Stimulated activated CD8-positive, alpha-beta memory T cell treated with anti-CD3 and anti-CD28 coated beads, Interleukin-7, amount 100 ng/mL, for 1 hour (primary cell): Measurements from ENCODE around the gene SH3RF3.

Experiments used
- DNase-seq, 2 donors: peaks; one replicate each; pipeline ENCODE4 v3.0.0-alpha.2; 2020; ENCODE audit warnings: low read depth in 2 of 2

SH3RF3 gene

DNA sequence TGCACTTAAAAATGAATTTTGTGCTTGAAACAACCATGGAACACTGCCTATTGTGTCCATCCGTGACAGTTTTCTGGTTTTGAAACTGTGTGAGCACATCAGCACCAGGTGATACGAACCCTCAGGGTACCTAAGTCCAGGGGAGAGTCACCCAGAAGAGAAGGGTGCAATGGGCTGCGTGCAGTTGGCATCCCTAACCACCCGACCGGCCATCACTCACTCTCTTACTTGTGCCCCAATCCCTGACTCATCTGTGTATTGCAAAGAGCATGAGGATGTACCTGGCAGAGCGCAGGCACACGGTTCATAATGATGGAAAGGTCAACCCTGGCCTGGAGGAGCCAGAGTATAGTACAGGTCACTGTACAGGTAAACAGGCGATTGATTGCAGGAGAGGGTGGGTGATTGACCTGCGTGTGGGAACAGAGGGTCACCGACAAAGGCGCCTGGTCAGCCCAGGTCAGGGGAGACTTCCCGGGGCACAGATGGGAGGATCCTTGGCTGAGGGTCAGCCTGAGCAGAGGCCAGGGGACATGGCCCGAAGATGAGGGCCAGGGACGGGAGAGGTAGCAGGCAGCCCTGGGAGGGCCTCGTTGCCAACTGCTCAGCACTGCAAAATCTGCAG is 324.5 kb downstream of the SH3RF3 start:
- no peak for DNase-seq

- DNase-seq: no peak
Observed at GRCh38 chr2:109454304-109454703, 325.3 kb downstream of the SH3RF3 start.

DNA sequence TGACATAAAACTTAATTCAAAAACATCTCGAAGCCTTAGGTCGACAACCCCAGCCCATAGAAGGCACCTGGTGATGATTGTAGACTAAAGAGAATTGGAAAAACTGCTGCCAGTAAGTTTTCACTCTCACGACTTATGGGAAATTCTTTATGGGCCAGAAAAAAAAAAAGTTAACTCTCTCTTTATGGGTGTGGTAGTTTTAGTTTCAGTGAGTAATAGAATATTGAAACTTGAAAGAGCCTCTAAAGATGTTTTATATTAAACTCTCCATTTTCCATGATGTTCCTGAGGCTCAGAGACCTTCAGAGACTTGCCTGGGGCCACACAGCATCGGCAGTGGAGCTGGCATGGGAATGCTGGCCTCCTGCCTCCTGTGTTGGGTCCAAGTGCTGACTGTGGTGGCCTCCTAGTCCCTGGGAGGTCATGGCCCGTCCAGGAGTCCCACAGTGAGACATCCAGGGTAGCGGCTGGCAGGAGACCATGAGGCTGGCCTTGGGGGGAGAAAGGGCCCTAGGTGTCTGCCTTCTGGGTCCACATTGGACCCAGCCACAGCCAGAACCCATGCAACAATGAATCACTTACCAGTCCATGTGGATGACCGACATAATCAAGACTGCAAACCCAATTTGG is 325.9 kb downstream of the SH3RF3 start:
- DNase-seq: no peak

DNA sequence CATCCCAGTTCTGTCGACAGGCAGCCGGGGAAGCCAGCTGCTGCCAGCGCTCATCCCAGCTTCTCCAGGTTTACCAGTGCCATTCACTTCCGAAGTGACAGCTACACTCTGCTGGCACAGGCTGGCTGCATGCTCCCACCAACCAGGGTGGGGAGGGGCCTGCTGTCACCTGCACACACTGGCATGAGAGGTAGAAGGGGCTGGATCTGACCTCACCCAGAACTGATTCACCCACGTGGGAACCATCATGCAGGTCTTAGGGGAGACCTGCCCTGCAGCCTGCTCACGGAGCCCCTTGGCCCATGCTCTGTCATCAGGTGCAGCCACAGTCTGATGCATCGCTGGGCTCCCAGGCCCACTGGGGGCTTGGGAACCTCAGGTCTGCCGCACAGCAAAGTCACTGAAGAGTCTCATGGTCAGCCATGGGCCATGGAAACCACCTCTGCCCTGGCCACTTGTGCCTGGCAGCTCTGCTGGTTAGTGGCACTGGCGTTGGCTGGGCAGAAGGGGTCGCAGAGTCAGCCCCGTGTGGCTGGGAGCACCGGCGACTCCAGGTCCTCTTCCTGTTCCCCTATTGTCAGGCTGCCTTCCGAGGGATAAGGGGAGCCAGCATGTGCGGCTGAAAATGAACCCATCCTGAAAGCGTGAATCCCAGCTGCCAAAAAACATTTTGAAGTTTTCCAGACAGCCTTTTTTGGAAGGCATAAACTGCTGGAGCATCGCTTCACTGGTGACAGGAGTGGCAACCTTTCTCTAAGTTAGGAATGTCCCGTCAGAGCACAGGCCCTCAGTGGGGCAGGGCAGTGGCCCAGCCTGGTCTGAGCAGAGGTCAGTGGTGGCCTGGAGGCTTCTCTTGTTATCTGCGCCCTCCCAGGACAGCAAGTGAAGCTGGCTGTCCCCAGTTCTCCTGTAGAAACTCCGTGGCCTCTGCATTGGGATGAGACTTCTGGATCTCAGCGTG is 327.0 kb downstream of the SH3RF3 start:
- DNase-seq: no peak

DNA sequence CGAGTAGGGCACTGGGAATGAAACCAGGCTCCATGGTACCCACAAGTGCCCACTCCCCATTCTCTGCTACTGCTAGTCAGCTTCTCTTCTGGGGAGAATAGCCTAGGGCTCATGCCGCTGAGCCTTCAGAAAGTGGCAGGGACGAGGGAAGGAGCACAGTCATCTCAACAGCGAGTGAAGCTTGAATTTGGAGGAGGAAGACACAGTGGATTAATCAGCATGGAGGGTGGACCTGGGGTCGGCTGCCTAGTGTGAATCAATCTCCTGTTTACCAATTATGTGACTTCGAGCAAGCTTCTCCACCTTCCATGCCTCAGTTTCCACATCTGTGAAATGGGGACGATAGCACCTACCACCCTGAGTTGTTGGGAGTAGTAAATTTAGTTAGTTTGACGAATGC is 327.8 kb downstream of the SH3RF3 start:
- no peak for DNase-seq

- DNase-seq: no peak
Observed at GRCh38 chr2:109457366-109457765, 328.4 kb downstream of the SH3RF3 start.

- DNase-seq: no peak
Observed at GRCh38 chr2:109457794-109458193, 328.8 kb downstream of the SH3RF3 start.

- DNase-seq: no peak
Observed at GRCh38 chr2:109458512-109458911, 329.5 kb downstream of the SH3RF3 start.

DNA sequence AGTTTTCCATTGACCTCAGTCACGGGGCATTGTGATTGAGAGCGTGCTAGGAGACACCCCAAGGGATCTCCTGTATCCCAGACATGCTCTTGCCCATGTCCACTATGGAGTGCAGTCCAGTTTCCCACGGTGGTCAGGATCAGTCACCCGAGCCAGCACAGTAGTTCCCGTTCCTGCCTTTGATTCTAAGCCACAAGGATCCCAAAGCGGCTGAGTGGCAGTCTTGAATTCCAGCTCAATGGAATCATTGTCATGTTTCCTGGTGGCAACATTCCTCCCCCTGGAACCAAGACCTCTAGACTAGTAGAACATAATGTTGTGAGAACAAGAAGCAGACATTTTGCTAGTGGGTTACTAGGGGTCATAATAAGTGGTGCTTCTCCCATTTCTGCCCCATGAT is 330.5 kb downstream of the SH3RF3 start:
- DNase-seq: no peak

DNA sequence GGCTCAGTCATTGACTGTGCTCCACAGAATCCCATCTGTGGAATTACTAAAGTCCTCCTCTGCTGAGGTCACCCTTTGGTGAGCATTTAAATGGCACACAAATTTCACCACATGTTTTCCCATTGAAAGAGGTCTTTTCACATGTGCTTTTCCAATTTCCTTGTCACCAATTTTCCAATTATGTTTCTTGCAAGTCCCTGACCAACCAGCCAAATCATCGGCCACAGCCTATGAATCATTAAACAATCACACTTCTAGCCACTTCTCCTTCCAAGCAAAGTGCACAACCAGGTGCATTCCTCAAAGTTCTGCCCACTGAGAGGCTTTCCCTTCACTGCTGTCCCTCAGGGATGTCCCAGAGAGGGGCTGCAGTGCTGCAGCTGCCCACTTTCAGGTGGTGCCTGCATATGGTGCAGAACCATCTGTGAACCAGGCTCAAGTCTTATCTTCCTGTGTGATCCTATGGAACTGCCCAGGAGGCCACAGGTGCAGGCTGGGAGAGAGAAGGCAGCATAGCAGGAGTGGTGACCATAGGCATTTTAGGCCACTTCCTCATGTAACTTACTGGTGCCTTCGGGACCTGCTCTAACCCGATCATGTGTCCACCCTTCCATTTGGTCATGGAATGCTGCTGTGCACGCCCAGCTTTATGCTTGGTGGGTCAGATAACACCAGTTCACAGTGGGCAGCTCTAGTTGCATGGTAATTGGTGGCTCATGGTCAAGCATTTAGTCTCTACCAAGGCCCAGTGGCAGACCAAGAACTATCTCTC is 331.7 kb downstream of the SH3RF3 start:
- no peak for DNase-seq

DNA sequence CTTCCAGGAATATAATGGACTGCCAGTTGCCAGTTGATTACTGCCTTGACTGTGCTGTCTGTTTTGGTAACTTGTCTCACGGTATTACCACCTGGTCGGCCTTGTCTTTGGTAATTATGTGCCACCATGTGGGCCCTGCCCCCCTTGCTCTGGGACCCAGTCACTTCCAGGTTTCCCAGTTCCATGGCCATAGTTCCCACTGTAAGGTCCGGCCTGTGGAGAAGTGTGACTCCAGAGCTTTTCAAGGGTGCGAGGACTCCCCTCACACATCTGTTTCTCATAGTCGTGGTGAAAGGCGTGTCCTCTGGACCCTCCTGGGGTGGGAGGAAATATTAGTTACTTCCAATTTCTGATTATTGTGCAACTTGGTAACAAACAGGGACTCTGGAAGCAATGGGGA is 334.2 kb downstream of the SH3RF3 start:
- DNase-seq: no peak

GRCh38 chr2:109463891-109464290 is 334.9 kb downstream of the SH3RF3 start:
- DNase-seq: no peak

DNA sequence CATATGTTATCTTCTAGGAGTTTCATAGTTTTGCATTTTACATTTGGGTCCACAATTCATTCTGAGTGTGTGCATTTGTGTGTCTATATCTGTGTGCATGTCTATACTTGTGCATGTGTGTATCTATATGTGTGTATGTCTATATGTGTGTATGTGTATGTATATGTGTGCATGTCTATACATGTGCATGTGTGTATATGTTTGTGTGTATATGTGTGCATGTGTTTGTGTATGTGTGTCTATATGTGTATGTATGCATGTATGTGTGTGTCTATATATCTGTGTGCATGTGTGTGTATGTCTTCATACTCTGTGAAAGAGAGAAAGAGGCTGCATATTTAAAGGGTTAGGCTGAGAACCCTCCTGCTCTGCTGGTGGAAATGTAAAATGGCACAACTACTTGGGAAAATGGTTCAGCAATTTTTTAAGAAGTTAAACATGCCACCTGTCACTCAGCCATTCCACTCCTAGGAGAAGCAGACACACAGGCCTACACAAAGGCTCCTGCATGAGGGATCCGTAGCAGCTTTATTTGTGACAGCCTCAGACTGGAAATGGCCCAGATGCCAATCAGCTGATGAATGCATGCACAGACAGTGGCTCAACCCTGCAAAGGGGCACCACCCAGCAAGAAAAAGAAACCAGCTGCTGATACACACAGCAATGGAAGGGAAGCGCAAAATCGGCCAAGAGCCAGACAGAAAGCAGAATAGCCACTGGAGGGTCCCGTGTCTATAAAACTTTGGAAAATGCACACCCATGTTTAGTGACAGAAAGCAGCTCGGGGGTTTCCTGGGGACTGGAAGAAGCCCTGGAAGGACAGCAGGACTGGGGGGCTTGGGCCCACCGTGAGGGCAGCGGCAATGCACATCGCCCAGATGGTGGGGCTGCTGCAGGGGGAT is 337.9 kb downstream of the SH3RF3 start:
- DNase-seq: no peak

GRCh38 chr2:109467701-109468100 is 338.7 kb downstream of the SH3RF3 start:
- no peak for DNase-seq

DNA sequence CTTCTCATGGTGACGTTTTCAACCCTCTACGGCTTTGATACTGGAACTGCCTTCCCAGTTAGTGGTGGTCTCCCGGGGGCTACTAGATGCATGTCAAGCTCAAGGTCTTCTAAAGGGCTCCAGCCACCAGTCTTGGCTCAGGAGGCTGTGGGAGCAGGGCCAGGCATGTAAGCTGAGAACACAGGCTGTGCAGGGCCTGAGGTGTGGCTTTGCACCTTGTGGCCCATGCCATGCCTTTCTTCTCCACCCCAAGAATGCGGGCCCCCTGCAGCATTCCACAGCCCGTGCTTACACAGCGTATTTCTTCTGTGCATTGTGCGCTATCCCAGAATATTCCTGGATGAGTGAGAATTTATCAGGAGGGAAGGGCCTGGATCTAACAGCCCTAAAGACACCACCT is 339.9 kb downstream of the SH3RF3 start:
- no peak for DNase-seq

- no peak for DNase-seq
Observed at GRCh38 chr2:109471658-109472057, 342.7 kb downstream of the SH3RF3 start.

- no peak for DNase-seq
Observed at GRCh38 chr2:109472331-109472959, 343.4 kb downstream of the SH3RF3 start.

- no peak for DNase-seq
Observed at GRCh38 chr2:109472974-109473373, 344.0 kb downstream of the SH3RF3 start.

- DNase-seq: no peak
Observed at GRCh38 chr2:109473616-109474318, 344.8 kb downstream of the SH3RF3 start.

GRCh38 chr2:109474319-109474825 is 345.4 kb downstream of the SH3RF3 start:
- no peak for DNase-seq
